ENCODE measurements around the gene MEMO1. TPM values are rescaled to one million over a fixed set of nuclear protein-coding genes. Genes with fewer than 3 reads are reported as not detected.
"Not testable (repeated sequence)": the region's sequence is repeated elsewhere in the genome, so short reads cannot be mapped to it uniquely, and the experiment has no call there.

MEMO1 gene
- total RNA-seq, 1 donor from 2014 or later = 52.7 TPM

GRCh38 chr2:31973665-31974064 lies 37.1 kb downstream of the MEMO1 start:
- no peak overlapping the region for H3K4me3 Mint-ChIP-seq
- H3K27me3 Mint-ChIP-seq (ENCODE audit: low read depth) = no peaks in the 10 kb centered on the region
- TF ChIP-seq CTCF (IDR thresholded peaks at IDR 0.05; ENCODE audit: unreplicated experiment) = no peak
- H3K27ac Mint-ChIP-seq = no peak overlapping the region
- H3K4me1 Mint-ChIP-seq = no peaks in the 10 kb centered on the region
- H3K9me3 Mint-ChIP-seq = no peaks in the 10 kb centered on the region
- H3K36me3 Mint-ChIP-seq = peaks cover 7% of the 10 kb centered on the region
- no peak for DNase-seq (ENCODE audit: low spot score in 2 of 2, unreplicated experiment in 2 of 2)

GRCh38 chr2:31972059-31972458 lies 38.7 kb downstream of the MEMO1 start:
- Mint-ChIP-seq H3K36me3 (peaks cover 7% of the 10 kb centered on the region), H3K4me1 (no peaks in the 10 kb centered on the region), H3K9me3 (no peaks in the 10 kb centered on the region), H3K27me3 (ENCODE audit: low read depth) (no peaks in the 10 kb centered on the region), H3K27ac (no peak overlapping the region), H3K4me3 (no peak overlapping the region)
- no peak for TF ChIP-seq CTCF (IDR thresholded peaks at IDR 0.05; ENCODE audit: unreplicated experiment)
- DNase-seq (ENCODE audit: low spot score in 2 of 2, unreplicated experiment in 2 of 2) = no peak

GRCh38 chr2:31969178-31969577 lies 41.6 kb downstream of the MEMO1 start:
- Mint-ChIP-seq H3K27ac (no peak overlapping the region), H3K4me3 (no peak overlapping the region), H3K36me3 (peaks cover 5% of the 10 kb centered on the region), H3K9me3 (no peaks in the 10 kb centered on the region), H3K4me1 (peaks cover 5% of the 10 kb centered on the region), H3K27me3 (ENCODE audit: low read depth) (no peaks in the 10 kb centered on the region)
- no peak for DNase-seq (ENCODE audit: low spot score in 2 of 2, unreplicated experiment in 2 of 2)
- TF ChIP-seq CTCF (IDR thresholded peaks at IDR 0.05; ENCODE audit: unreplicated experiment) = no peak

- H3K4me1 Mint-ChIP-seq = peaks cover 5% of the 10 kb centered on the region
- H3K36me3 Mint-ChIP-seq = peaks cover 5% of the 10 kb centered on the region
- H3K27ac Mint-ChIP-seq = no peak overlapping the region
- H3K27me3 Mint-ChIP-seq (ENCODE audit: low read depth) = no peaks in the 10 kb centered on the region
- no peak for DNase-seq (ENCODE audit: low spot score in 2 of 2, unreplicated experiment in 2 of 2)
- no peak overlapping the region for H3K4me3 Mint-ChIP-seq
- peaks cover 3% of the 10 kb centered on the region for H3K9me3 Mint-ChIP-seq
- TF ChIP-seq CTCF (IDR thresholded peaks at IDR 0.05; ENCODE audit: unreplicated experiment) = no peak
Observed at GRCh38 chr2:31967790-31968189, 43.0 kb downstream of the MEMO1 start.

- H3K4me1 Mint-ChIP-seq; H3K27ac Mint-ChIP-seq; H3K4me3 Mint-ChIP-seq; H3K27me3 Mint-ChIP-seq (ENCODE audit: low read depth); H3K9me3 Mint-ChIP-seq; H3K36me3 Mint-ChIP-seq; DNase-seq (ENCODE audit: low spot score in 2 of 2, unreplicated experiment in 2 of 2): not testable (repeated sequence)
Observed at GRCh38 chr2:31966402-31966801, 44.4 kb downstream of the MEMO1 start.

- Mint-ChIP-seq H3K36me3 (no peaks in the 10 kb centered on the region), H3K9me3 (peaks cover 5% of the 10 kb centered on the region), H3K27ac (no peak overlapping the region), H3K4me1 (peaks cover 5% of the 10 kb centered on the region), H3K4me3 (no peak overlapping the region), H3K27me3 (ENCODE audit: low read depth) (no peaks in the 10 kb centered on the region)
- DNase-seq (ENCODE audit: low spot score in 2 of 2, unreplicated experiment in 2 of 2) = no peak
- TF ChIP-seq CTCF (IDR thresholded peaks at IDR 0.05; ENCODE audit: unreplicated experiment) = no peak
Observed at GRCh38 chr2:31965094-31965493, 45.7 kb downstream of the MEMO1 start.
